HAP-1 (cell line): ENCODE data around the gene SLC25A21.
"Not testable (repeated sequence)": the region's sequence is repeated elsewhere in the genome, so short reads cannot be mapped to it uniquely, and the experiment has no call there.

Experiments
- DNase-seq, 2 experiments: peaks; one replicate each; pipeline ENCODE4 v3.0.0-alpha.2; 2016 to 2020; ENCODE audit warnings: low spot score in 2 of 2
- H3K27me3 ChIP-seq: fragments of 250-450 bp; sonication (Bioruptor Pico); 2 replicates; pipeline ENCODE4 v1.5.1; 2020; ENCODE audit warnings: low read depth, mild to moderate bottlenecking, moderate library complexity
- H3K36me3 ChIP-seq: fragments of 250-450 bp; sonication (Bioruptor Pico); replicated peaks from 2 replicates; pipeline ENCODE4 v1.5.1; 2020; ENCODE audit warnings: mild to moderate bottlenecking
- H3K4me1 ChIP-seq: fragments of 250-450 bp; sonication (Bioruptor Pico); 2 replicates; pipeline ENCODE4 v1.5.1; 2020; ENCODE audit warnings: mild to moderate bottlenecking
- H3K4me3 ChIP-seq: fragments of 250-450 bp; sonication (Bioruptor Pico); 2 replicates; pipeline ENCODE4 v1.5.1; 2020; ENCODE audit warnings: mild to moderate bottlenecking, moderate library complexity
- H3K9me3 ChIP-seq: fragments of 250-450 bp; sonication (Bioruptor Pico); 2 replicates; pipeline ENCODE4 v1.5.1; 2020; ENCODE audit warnings: mild to moderate bottlenecking, moderate library complexity
- in situ Hi-C: fragments of 300-500 bp; cut with MboI; formaldehyde crosslinking; loops from 3 replicates; pipeline ENCODE4 v1.14.3; 2020; ENCODE audit warnings: low sequenced_read_pairs, inconsistent platforms, mixed read lengths

The SLC25A21 gene

DNA sequence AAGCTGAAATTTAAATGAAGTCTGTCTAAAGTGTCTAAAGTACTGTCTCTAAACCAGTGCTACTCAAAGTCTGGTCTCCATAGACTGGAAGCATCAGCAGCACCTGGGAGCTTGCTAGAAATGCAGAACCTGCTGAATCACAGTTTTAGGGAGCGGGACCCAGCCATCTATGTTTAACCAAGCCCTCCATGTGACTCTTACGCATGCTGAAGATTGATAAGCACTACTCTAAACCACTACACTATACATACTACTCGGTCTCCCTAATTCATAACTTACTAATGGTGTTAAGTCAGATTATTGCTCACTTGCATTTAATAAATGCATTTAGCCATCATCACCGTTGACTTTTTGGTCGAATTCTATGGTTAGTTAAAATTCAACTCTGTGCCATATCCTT is 88.8 kb downstream of the SLC25A21 start:
- in situ Hi-C loops = no loop called here
- no peaks in the 10 kb centered on the region for H3K4me1 ChIP-seq
- H3K27me3 ChIP-seq = no peaks in the 10 kb centered on the region; the same call in 1 of the 2 replicates
- DNase-seq = no peak
- no peaks in the 10 kb centered on the region for H3K9me3 ChIP-seq
- no peak overlapping the region for H3K4me3 ChIP-seq
- no peaks in the 10 kb centered on the region for H3K36me3 ChIP-seq

DNA sequence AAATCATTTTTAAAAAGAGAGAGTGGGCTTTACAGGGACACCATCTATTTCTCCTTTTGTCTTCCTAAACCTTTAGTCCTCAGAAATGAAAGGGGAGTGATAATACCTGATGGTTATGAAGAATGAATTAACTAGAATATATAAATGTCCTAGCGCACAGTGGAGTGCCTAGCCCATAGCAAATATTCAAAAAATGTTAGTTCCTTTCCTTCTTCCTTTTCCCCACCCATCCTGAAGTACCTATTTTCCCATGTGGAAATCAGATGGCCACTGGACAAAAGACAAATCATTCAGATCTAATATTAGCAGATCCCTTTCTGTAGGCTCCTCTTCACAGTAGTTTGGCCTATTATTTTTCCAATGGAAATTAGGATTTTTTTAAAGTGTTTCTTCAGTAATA is 90.0 kb downstream of the SLC25A21 start:
- Histone ChIP-seq H3K36me3 (no peaks in the 10 kb centered on the region), H3K4me3 (no peak overlapping the region), H3K9me3 (no peaks in the 10 kb centered on the region), H3K4me1 (no peaks in the 10 kb centered on the region), H3K27me3 (no peaks in the 10 kb centered on the region; the same call in 1 of the 2 replicates)
- in situ Hi-C loops = no loop called here
- DNase-seq = no peak

GRCh38 chr14:37081856-37082255 is 90.5 kb downstream of the SLC25A21 start:
- DNase-seq = no peak
- in situ Hi-C loops = no loop called here
- Histone ChIP-seq H3K27me3 (no peaks in the 10 kb centered on the region; the same call in 1 of the 2 replicates), H3K36me3 (no peaks in the 10 kb centered on the region), H3K4me1 (no peaks in the 10 kb centered on the region), H3K9me3 (no peaks in the 10 kb centered on the region), H3K4me3 (no peak overlapping the region)

DNA sequence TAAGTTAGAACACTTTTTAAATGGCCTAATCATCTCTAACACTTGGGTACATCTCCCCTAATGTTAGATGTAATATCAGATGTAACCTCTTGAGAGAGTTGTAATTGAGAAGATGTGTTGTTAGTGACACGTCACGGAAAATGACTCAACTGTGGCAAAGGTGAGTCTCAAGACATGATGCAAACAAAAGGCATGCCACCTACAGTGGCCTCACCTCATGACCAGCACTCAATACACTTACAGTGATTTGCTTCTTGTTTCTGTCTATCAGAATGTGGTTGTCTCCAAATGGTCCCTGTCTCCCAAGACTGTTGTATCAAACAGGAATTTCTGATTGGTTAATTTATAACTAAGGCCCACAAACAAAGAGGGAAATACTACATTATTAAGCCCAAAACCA is 91.2 kb downstream of the SLC25A21 start:
- DNase-seq = no peak
- no peaks in the 10 kb centered on the region for H3K4me1 ChIP-seq
- in situ Hi-C loops = no loop called here
- no peaks in the 10 kb centered on the region for H3K9me3 ChIP-seq
- no peaks in the 10 kb centered on the region; the same call in 1 of the 2 replicates for H3K27me3 ChIP-seq
- no peaks in the 10 kb centered on the region for H3K36me3 ChIP-seq
- H3K4me3 ChIP-seq = no peak overlapping the region

DNA sequence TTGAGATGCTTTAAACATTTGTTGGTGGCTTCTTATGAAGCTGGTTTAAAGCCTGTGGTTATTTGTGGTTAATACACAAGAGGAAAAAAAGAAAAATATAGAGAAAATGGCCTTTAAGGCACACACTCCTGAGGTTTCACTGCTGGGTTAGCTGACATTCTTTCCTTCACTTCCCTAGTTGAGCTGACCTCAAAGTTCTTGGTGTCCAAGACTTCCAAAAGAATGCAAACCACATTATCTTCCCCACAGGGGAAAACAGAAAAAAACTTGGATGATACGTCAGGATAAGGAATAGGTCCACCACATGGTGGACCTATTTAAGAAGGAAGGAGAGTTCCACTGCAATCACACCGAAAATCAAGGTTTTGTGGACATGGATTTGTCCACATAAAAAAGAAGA is 94.3 kb downstream of the SLC25A21 start:
- no peak for DNase-seq
- Histone ChIP-seq H3K4me1 (no peaks in the 10 kb centered on the region), H3K9me3 (no peaks in the 10 kb centered on the region), H3K4me3 (no peak overlapping the region), H3K36me3 (no peaks in the 10 kb centered on the region), H3K27me3 (no peaks in the 10 kb centered on the region; the same call in 1 of the 2 replicates)
- in situ Hi-C loops = no loop called here

DNA sequence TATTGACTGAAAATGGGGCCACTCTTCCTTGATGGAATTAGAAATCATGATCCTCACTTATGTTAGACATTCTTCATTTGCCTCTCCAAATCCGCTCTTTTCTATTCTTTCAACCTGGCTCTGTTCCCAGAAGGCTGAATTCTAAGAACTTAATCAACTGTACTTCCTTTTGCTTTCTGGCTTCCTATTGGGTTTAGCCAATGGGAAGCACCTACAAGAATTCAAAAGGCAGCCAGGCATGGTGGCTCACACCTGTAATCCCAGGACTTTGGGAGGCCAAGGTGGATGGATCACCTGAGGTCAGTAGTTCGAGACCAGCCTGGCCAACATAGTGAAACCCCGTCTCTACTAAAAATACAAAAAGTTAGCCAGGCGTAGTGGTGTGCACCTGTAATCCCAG is 98.1 kb downstream of the SLC25A21 start:
- H3K27me3 ChIP-seq, in situ Hi-C loops, H3K36me3 ChIP-seq, H3K4me3 ChIP-seq, H3K9me3 ChIP-seq, DNase-seq, H3K4me1 ChIP-seq: not testable (repeated sequence)

- Histone ChIP-seq H3K4me1 (no peaks in the 10 kb centered on the region), H3K9me3 (no peaks in the 10 kb centered on the region), H3K36me3 (no peaks in the 10 kb centered on the region), H3K4me3 (no peak overlapping the region), H3K27me3 (no peaks in the 10 kb centered on the region)
- DNase-seq = no peak
- in situ Hi-C loops = no loop called here
Measured at GRCh38 chr14:37063467-37064240, 108.8 kb downstream of the SLC25A21 start.

DNA sequence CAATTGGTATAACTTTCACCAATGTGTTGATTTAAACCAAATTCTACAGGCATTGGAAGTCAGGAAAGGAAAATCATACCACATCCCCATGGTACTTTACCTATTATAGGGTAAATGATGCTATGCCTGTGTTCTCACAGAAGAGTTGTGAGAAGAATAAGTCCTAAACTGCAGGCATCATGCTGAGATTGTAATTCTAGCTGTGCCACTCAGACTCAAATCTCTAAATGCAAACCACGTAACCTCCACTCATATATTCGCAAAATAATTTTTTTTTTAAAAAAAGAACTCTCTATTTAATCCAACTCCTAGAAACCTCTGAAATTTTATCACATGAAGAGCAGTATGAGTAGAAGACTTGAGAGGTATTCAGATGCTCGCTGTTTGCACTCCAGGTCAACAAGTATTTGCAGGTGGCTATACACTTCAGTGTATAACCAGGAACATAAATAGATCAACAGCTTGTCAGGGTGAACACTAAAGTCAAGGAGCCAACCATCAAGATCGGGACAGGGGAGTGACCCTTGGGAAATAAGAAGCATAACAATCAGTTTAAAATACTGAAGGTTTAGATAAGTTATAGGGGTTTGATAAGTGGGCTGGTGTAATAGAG is 110.1 kb downstream of the SLC25A21 start:
- in situ Hi-C loops = no loop called here
- Histone ChIP-seq H3K27me3 (no peaks in the 10 kb centered on the region), H3K4me3 (no peak overlapping the region), H3K36me3 (no peaks in the 10 kb centered on the region), H3K9me3 (no peaks in the 10 kb centered on the region), H3K4me1 (no peaks in the 10 kb centered on the region)
- DNase-seq = no peak

DNA sequence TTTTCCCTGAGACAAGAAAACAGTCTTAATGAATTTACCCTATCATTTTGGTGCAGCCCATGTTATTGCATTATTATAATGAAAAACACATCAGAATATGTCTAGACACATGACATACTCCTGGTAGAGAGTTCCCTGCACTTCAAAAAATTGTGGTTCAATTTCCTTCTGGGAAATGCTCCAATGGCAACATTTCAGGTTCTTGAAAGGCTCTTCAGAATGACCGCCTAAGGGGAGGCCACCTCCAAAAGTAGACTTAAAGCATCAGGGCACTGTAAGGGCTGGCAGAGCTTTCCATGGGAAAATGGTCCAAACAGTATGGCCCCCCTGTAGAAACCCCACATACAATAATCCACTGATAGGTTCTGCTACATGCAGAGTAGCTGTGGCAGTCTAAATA is 110.7 kb downstream of the SLC25A21 start:
- no peak overlapping the region for H3K4me3 ChIP-seq
- DNase-seq = no peak
- H3K27me3 ChIP-seq = no peaks in the 10 kb centered on the region
- no peaks in the 10 kb centered on the region for H3K4me1 ChIP-seq
- no peaks in the 10 kb centered on the region for H3K36me3 ChIP-seq
- in situ Hi-C loops = no loop called here
- no peaks in the 10 kb centered on the region for H3K9me3 ChIP-seq

DNA sequence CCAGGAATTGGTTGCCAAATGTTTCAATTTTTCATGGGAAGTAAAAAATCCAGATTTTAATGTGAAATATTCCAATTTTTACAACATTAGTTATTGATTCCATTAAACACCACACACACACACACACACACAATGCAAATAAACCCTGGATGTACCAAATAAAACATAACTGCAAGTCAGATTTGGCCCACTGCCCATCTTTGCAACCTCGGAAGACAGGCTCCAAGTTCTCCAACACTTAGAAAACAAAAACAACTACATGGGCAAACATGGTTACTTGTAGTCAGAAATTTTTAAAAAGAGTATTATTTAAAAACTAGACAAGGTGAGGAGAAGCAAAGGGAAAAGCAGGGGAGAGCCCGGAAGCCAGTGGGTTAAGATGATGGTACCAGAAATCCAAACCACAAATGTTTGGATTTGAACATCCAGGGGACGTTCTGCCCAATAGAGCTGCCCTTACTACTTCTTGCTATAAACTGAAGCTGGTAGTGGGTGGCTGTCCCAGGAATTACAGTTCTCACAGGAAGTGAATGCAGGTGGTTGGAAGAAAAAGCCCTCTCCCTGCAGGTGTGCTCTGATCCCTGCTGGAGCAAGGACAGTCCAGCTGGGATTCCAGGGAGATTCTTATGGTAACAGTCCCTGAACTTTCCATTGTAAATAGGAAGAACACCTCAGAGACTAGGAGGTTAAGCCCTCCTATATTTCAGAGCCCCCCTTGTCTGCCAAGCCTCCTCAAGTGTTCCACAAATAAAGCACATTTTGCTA is 111.7 kb downstream of the SLC25A21 start:
- in situ Hi-C loops = no loop called here
- Histone ChIP-seq H3K36me3 (no peaks in the 10 kb centered on the region), H3K4me3 (no peak overlapping the region), H3K27me3 (no peaks in the 10 kb centered on the region), H3K4me1 (no peaks in the 10 kb centered on the region), H3K9me3 (no peaks in the 10 kb centered on the region)
- no peak for DNase-seq

GRCh38 chr14:37057776-37058175 is 114.6 kb downstream of the SLC25A21 start:
- H3K4me3 ChIP-seq = no peak overlapping the region
- DNase-seq = no peak
- H3K36me3 ChIP-seq = no peaks in the 10 kb centered on the region
- H3K9me3 ChIP-seq = no peaks in the 10 kb centered on the region
- H3K27me3 ChIP-seq = no peaks in the 10 kb centered on the region
- no peaks in the 10 kb centered on the region for H3K4me1 ChIP-seq
- in situ Hi-C loops = no loop called here

DNA sequence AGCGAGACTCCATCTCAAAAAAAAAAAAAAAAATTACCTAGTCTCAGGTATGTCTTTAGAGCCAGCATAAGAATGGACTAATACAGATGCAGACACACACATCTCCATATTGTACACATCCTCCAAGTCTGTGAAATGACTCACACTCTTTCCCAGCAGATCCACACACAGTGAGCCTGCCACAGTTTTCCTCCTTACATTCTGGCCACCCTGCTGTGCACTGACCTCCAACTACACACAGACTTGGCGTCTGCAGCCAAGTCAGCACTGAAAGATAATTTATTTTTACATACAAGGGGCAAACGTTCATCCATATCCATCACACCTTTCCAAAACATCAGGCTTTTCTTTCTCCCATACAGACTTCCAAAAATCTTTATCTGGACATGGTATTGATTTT is 115.9 kb downstream of the SLC25A21 start:
- in situ Hi-C loops = no loop called here
- no peak for DNase-seq
- Histone ChIP-seq H3K4me3 (no peak overlapping the region), H3K36me3 (no peaks in the 10 kb centered on the region), H3K27me3 (no peaks in the 10 kb centered on the region), H3K4me1 (no peaks in the 10 kb centered on the region), H3K9me3 (no peaks in the 10 kb centered on the region)

- Histone ChIP-seq H3K4me1 (no peaks in the 10 kb centered on the region), H3K27me3 (no peaks in the 10 kb centered on the region), H3K4me3 (no peak overlapping the region), H3K36me3 (no peaks in the 10 kb centered on the region), H3K9me3 (no peaks in the 10 kb centered on the region)
- in situ Hi-C loops = no loop called here
- no peak for DNase-seq
Measured at GRCh38 chr14:37054869-37055268, 117.5 kb downstream of the SLC25A21 start.

- no peak for DNase-seq
Measured at GRCh38 chr14:37054144-37054543, 118.3 kb downstream of the SLC25A21 start.

More at GRCh38 chr14:37054144-37054543, 118.3 kb downstream of the SLC25A21 start:
- Histone ChIP-seq H3K9me3 (no peaks in the 10 kb centered on the region), H3K27me3 (no peaks in the 10 kb centered on the region), H3K4me3 (no peak overlapping the region), H3K36me3 (no peaks in the 10 kb centered on the region), H3K4me1 (no peaks in the 10 kb centered on the region)
- in situ Hi-C loops = no loop called here
